Right ventricle myocardium superior (tissue), 1 donor: ENCODE data around the gene SYNJ2. TPM values are rescaled to one million over a fixed set of nuclear protein-coding genes. Genes with fewer than 3 reads are reported as not detected.
A peak's percentile ranks its signal among the peaks of the same experiment; 100 is the strongest.

Source experiments
- ATAC-seq: fragments of 200-7000 bp; cut with Tn5 transposase; one replicate; pipeline ENCODE4 v1.9.1; 2020; ENCODE audit warnings: mild to moderate bottlenecking; ENCODE audit not compliant: poor library complexity
- DNase-seq: peaks from one replicate; pipeline ENCODE4 v3.0.0-alpha.2; 2020
- intact Hi-C: fragments of 100-400 bp; cut with DNase I; formaldehyde crosslinking; loops from one replicate; pipeline ENCODE4 v1.11.2; 2022
- total RNA-seq: library from RNA; stranded (reverse); fragmentation: NEBNext Ultra II Directional; extraction: Animal tissue kit (Norgen Biotek cat#: 25700); gene quantifications from one replicate; pipeline ENCODE4 v1.2.1, GENCODE V29; 2021
- donor health status: DM: no; HTN: yes; CAD: no; lungs with severe emphysema.

The SYNJ2 gene
- total RNA-seq, 1 donor from 2014 or later = 14.0 TPM

DNA sequence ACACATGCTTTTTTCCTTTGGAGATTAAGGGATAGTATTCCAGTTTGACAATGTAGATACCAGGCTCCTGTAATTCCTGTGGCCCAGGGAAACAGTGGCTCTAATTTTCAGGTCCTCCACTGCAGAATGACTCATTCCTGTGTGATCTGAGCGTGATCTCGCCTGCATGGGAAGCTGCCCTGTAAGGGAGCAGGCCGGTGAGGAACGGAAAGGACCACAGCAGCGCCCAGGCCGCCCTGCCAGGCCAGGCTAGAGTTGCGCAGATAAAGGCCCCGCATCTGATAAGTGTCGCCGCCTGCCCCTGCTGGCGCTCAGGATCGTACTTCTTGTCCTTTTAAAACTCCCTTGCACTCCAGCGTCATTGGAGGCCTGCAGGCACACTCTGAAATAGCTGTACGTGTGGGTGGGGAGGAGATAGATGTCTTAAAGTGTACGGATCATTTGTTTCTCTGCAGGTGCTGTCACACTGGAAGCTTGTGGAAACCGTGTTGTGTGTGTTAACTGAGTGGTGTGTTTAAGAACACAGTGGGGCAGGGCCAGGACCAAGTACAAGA lies 60.7 kb downstream of the SYNJ2 start:
- peak; percentile 66 for ATAC-seq
- intact Hi-C loops = loop anchor here (5.0 kb wide), 1 partner anchor 60 kb away; the partner anchor contains the start of gene SYNJ2
- DNase-seq = peak; percentile 78

DNA sequence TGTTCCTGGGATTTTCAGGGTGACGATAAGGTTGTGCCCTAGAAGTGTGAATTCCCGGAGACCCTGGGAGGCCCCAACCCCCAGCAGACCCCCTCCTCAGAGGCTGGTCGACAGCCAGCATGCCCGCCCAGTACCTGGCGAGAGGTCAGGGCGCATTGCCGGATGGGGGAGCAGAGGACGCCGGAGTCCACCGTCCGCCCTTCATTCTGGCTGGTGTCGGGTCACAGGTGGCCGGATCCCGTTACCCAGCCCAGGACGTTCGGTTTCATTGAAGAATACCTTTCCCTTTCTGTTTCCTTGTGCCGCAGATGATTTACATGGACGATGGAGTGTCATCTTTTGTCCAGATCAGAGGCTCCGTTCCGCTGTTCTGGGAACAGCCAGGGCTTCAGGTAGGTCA lies 61.3 kb downstream of the SYNJ2 start:
- intact Hi-C loops = loop anchor here (5.0 kb wide), 1 partner anchor 61 kb away; the partner anchor contains the start of gene SYNJ2
- DNase-seq (peak; percentile 40), ATAC-seq (peak; percentile 7)

DNA sequence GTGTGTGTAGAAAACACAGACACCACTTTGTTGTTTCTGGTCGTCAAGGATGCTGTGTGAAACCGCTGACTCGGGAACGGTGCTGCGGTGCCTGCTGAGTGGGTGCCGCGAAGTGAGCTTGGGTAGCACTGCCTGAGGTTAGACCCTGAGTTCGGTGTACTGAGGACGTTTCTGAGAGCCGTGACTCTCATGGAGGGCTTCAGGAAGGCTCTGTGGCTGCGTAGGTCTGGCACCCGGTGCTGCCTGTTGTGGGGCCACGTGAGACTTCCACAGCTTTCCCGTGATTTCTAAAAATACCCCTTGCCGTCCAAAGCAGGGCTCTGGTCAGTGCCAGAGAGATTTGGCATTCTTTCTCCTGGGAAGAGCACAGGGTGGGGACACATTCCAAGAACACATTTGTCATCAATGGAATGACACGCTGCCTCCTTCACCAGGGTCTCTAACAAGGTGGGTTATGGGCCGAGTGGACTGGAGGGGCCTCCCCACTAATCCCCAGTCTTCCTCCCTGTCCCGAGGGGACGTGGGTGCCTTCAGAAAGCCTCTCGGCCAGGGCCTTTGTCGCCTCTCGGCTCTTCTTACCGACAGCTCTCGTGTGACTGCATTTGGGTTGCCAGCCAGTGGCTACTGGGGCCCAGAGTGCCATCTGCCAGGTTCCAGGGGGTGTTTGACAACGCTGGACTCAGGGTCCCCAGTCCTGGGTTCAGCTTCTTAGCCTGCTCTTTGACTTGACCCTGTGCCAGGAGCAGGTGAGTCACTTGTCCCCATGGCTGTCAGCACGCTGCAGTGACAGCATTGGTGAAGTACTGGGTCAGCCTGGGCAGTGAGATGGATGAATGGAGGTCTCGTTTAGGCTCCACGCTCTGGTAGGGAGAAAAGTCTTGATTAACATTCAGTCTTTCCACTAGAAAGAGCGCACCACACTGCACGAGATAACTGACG lies 62.2 kb downstream of the SYNJ2 start:
- ATAC-seq (peak; percentile 81), DNase-seq (peak; percentile 72)
- intact Hi-C loops = loop anchor here (5.0 kb wide), 1 partner anchor 62 kb away; the partner anchor contains the start of gene SYNJ2

DNA sequence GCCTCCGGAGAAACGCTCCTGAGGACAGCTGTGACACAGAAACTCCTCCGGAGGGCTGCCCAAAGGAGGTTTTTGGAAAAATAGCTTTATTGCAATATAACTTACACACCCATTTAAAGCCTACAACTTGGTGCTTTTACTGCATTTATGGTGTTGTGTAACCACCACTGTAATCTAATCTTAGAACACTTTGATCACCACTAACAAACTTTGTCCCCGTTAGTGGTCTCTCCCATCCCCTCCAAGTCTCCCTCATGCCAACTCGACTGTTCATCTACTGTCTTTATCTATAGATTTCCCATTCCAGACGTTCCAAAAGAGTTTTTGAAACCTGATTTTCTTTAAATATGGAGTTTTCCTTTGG lies 62.8 kb downstream of the SYNJ2 start:
- intact Hi-C loops = loop anchor here (5.0 kb wide), 1 partner anchor 62 kb away; the partner anchor contains the start of gene SYNJ2
- DNase-seq = no peak

DNA sequence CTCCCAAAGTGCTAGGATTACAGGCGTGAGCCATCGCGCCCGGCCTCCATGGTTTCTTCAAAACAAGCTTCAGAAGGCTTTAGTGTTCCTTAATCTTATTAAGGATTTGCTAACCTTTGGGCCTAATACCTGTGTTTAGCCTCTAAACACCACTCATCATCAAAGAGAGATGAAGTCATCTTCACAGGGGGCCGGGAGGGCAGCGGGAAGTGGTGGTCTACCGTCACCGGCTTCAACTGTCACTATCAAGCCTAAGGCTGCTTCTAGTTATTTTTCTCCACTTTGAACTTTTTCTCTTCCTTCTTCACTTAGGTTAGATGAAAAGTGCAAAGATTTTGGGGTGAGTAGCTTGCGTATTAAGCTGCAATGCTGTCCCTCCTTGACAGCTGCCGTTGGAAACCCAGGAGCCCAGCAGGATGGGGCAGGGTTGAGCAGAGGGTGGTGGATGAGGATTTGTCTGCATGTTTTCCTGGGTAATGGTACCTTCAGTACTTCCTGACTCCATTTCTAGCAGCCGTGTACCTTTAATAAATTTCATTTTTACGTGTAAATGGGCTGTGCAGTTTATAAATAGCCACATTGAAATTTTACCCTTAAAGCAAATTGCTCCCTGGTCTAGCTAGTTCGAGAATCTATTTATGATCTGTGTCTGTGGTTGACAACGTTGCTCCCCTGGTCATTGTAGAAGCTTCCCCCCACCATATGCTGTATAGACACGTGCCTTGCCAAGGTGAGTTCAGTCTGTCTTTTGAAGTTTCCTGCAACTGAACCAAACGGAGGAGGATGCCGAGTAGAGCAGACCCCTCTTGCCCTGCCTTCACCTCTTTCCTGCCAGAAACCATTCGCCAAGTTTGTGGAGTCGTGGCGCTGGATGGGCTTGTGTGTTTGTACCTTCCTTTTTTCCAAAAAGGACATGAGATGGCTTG lies 64.8 kb downstream of the SYNJ2 start:
- no peak for ATAC-seq

More for the DNA sequence above, 62.8 kb downstream of the SYNJ2 start:
- ATAC-seq = no peak

DNA sequence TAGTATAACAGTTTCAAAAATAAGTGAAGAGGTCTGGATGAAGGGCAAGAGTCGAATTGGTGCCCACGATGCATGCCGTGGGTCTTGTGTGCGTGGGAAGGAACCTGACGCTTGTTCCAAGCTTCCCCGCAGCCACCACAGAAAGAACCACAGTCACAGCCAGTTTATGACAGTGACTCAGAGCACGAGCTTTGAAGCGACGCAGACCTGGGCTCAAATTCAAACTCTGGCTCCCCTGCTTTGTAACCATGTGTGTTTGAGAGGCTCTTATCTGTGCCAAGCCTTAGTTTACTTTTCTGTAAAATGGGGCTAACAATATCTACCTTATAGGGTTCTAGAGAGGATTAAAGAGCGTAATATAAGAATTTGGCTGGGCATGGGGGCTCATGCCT lies 65.5 kb downstream of the SYNJ2 start:
- DNase-seq (peak; percentile 39), ATAC-seq (no peak)
- intact Hi-C loops = no loop called here

More for the DNA sequence above, 64.8 kb downstream of the SYNJ2 start:
- no peak for DNase-seq
- intact Hi-C loops = no loop called here

DNA sequence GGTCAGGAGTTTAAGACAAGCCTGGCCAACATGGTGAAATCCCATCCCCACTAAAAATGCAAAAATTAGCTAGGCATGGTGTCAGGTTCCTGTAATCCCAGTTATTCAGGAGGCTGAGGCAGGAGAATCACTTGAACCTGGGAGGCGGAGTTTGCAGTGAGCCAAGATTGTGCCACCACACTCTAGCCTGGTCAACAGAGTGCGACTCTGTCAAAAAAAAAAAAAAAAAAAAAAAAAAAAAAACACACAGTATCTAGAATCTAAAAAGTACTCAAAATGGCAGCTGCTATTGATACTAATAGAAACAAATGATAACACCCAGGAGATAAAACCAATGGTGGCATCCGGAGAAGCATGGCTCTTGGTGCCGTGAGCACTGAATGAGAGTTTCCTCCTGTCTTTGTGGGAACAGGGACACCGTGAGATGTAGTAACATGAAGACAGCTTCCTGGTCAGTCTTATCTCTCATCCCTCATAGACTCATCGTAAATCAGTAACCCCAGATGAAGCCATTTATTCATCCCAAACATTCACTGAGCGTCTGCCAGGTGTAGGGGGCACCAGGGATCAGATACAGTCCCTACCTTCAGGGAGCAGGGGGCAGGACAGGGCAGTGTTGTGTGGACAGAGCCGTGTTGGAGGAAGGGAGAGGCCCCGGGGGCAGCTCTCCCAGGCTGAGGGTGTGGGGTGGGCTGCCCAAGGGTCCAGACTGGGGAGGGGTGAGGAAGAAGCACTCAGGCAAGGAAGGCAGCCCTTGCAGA lies 66.1 kb downstream of the SYNJ2 start:
- intact Hi-C loops = no loop called here
- ATAC-seq (no peak), DNase-seq (peak; percentile 17)

DNA sequence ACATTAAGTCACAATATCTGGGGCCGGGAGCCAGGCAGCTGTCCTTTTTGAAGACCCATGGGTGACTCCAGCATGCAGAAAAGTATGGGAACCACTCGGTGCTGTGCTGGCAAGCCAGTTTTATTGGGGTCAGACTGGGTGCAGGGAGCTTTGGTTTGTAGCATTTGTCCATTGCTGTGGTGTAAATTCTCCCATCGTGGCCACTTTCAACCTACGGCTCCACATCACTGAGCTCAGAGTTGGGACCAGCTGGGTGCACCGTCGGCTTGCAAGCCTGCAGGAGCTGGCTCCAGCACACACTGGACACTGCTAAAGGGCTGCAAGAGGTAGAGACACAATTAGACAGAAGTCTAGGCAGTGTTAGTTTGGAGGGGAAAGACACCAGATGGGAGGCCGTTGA lies 66.9 kb downstream of the SYNJ2 start:
- no peak for ATAC-seq
- intact Hi-C loops = no loop called here
- no peak for DNase-seq

DNA sequence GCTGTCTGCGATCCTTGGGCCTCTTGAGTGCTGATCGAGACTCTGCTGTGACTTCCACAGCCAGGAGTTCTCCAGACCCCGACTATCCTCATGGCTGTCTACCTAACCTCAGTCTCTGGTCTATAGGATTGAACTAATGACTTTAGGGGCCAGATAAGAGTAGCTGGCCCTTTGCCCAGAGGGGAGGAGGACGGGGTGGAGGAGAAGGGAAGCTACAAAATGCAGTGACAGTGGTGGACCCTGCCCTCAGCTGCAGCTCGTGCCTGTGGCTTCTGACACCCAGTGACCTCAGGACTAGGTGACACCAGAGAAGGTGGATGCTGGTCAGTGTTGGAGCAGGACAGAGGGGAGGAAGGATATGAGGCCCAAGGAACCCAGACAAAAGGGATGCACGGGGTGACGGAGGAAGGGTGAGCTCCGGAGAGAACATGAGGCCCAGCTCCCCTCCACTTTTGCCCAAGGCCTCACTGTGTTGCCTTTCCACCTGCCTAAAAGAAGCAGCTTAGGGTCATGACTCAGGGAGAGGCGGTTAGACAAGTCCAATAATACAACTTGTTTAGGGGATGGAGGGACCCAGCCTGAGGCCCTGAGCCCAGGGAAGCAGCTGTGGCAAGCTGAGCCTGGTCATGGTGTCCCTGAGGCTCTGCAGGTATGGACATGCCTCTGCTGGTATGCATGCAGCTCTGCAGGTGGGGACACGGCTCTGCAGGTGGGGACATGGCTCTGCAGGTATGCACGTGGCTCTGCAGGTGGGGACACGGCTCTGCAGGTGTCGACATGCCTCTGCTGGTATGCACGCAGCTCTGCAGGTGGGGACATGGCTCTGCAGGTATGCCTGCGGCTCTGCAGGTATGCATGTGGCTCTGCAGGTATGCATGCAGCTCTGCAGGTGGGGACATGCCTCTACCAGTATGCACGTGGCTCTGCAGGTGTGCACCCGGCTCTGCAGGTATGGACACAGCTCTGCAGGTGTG lies 67.7 kb downstream of the SYNJ2 start:
- ATAC-seq (no peak), DNase-seq (no peak)
- intact Hi-C loops = no loop called here

DNA sequence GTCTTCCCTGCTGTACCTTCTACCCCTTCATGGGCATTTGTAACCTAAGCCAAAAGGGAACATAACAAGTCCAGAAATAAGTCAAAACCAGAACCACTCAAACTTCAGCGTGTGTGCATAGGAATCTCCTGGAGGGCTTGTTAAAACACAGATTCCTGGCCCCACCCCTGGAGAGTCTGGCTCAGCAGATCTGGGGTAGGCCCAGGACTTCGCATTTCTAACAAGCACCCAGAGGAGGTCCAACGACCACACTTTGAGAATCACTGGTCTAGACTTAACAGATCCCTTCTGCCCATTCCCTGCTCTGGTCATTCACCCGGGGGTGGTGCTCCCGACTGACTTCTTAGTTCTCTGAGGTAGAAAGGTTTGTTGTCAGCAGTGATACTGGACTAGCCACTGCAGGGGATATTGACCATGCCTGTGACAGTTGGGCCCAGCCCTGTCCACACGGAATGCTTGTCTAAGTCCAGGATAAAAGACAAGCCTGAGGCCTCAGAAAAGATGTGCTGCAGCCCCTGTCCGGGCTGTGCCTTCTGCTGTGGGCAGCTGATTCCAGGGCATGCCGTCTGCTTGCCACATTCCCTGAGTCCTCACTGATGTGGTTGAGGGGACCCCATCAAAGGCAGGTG lies 68.6 kb downstream of the SYNJ2 start:
- intact Hi-C loops = no loop called here
- ATAC-seq (no peak), DNase-seq (no peak)

DNA sequence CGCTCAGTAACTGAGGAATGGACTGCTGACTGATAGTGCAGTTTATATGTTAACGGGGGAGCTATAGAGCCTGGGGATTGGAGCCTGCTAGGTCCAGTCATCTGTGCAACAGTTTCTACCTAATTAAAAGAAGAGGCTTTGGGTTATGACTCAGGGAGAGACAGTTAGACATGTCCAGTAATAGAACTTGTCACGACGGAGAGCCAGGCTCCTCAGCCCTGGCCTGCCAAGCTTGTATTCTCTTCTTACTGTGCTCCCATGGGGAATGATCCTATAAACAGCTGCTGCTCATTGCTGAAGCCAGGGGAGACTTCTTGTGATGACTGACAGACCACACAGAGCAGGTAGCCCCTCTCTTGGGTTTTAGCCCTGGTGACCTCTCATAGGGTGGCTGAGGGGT lies 69.3 kb downstream of the SYNJ2 start:
- DNase-seq (no peak), ATAC-seq (no peak)
- intact Hi-C loops = no loop called here

DNA sequence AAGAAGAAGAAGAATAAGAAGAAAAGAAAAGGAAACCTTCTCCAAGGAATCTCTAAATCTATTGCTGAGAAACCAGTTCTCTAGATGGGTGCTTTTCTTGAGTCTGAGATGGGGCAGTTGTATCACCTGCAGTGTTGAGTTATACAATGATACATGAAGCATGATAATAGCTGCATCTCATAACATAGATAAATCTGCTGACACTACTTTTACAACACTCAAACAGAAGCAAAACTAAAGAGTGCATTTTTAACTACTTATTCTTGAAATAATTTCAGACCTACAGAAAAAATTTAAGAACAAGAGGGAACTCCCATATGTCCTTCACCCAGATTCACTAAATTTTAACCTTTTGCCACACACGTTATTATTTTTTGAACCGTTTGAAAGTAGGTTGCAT lies 70.3 kb downstream of the SYNJ2 start:
- ATAC-seq (no peak), DNase-seq (no peak)
- intact Hi-C loops = no loop called here

DNA sequence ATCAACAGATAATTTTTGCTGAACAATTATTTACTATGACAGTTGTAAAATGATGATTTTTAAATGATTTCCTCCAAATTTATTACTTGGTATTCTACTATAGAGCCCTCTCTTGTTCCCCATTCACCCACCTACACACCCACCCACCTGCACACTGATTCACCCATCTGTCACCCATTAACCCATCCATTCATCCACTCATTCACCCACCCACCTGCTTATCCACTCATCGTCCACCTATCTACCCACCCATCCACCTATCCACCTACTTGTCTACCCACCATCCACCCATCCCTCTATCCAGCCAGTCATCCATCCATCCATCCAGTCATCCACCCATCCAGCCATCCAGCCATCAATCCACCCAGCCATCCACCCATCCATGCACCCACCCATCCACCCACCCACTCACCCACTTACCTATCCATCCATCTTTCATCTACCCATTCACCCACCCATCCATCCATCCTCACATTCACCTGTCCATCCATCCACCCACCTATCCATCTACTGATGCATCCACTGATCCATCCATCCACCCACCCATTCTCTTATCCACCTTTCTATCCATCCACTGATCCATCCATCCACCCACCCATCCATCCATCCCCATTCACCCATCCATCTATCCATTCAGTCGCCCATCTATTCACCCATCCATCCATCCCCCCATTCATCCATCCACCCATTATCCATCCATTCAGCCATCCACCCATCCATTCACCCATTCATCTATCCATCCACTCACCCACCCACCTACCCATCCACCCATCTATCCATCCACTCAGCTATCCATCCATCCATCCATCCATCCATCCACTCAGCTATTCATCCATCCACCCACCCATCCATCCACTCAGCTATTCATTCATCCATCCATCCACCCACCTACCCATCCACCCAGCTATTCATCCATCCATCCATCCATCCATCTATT lies 72.0 kb downstream of the SYNJ2 start:
- no peak for ATAC-seq
- intact Hi-C loops = no loop called here
- DNase-seq = no peak

DNA sequence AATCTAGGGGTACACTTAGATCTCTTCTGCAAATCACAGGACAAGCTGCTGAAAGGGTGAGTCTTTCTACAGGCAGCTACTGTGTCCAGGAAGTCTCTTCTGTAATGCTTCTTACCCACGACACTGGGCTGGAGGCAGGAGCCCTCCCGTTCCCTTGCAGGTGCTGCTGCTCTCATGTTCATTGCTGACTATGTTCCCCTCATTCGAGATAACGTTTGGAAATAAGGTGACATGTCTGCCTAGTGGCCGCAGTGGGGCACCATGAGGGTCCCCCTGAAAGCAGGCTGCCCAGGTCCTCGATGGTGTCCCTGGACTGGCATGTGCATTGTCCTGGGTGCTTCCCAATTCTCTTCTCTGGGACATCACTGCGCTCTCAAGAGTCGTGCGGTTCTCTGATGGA lies 74.7 kb downstream of the SYNJ2 start:
- ATAC-seq = no peak
- no peak for DNase-seq
- intact Hi-C loops = no loop called here

DNA sequence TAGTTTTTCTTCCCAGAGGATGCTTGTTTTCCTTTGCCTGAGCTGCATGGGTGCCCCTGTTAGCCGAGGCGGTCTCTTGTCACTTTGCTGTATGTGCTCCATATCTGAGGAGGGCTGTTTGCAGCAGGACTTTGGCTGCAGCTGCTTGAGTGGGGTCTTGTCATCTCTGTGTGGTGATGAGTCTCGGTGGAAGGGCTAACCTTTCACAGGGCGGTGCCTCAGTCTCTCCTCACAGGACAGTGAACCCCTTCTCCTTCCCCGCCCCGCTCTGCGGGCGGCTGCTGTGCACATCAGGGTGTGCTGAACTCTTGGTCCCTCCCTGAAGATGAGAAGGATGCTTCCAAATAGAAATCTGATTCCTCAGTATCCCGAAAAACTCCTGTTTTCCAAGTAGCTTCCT lies 75.1 kb downstream of the SYNJ2 start:
- DNase-seq (no peak), ATAC-seq (no peak)
- intact Hi-C loops = no loop called here
